ENCODE data around the gene BTBD3.

Gene BTBD3
- 0.72 to 1.0 reads per million in 2 donors for total RNA-seq

DNA sequence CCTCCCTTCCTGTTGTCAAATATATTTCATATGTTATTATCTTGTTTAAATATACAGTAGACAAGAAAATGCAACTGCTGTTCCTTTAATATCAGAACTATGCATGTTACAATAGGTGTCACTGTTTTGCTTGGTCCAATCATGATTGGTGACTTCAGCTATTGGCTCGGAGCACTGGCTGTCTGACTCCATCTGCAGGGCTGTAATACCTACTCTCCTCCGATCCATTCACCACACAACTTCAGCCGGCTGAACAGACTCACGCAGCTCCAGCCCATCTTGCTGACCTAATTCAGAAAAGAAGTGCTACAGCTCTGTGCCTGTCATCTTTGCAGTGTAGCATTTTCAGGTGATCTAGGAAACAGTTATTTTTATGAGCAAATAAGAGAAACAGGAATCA is at the start of gene BTBD3:
BTBD3 (plus strand) TSS at position 231 of the 400 bp plus-strand sequence. CDS start 383 bp downstream, outside the sequence.
- DNase-seq: no peak

DNA sequence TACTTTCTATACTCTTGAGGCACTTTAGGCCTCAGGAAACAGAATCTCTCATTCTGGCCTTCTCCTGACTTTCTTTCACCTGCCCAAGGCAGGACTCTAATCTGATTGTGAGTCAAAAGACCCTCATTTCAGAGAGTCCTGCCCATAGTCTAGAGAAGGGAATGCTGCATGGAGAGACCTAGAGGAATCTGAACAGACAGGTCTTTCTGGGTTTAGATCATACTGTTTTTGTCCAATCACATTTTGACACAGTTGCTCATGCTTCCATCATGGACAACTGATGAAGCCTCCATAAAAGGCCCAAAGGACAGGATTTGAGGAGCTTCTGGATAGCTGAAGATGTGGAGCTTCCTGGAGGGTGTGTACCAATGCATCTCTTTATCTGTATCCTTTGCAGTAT is 48.1 kb upstream of the BTBD3 start:
- DNase-seq: no peak

DNA sequence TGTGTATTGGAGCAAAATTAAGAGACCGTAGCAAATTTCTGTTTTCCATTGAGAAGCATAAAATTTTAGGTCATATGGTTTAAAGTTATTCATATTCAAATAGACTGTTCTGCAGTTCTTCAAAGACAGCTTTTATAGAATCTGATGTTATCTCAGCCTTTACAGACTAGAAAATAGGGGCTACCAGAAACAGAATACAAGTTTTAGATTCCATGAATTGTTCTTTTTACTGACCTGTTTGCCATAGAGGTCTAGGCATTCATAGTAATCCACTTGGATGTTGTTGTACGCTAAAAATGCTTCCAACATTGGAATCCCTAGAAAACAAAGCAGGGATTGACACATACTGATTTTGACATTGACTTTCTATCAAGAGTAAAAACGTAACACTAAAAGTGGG is 47.3 kb upstream of the BTBD3 start:
- no peak for DNase-seq

DNA sequence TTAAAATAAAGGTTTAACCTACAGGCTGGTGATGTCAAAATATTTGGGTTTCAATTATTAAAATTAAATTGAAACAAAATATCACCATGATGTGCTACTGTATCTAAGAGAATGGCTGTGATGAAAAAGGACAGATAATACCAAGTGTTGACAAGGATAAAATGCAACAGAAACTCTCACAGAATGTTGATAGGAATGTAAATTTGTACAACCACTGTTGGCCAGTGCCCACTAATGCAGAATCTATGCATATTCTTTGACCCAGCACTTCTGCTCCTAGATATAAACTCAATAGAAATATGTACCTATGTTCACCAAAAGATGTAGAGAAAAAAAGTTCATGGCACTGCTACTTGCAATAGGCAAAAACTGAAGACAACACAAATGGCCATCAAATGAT is 41.1 kb upstream of the BTBD3 start:
- no peak for DNase-seq

DNA sequence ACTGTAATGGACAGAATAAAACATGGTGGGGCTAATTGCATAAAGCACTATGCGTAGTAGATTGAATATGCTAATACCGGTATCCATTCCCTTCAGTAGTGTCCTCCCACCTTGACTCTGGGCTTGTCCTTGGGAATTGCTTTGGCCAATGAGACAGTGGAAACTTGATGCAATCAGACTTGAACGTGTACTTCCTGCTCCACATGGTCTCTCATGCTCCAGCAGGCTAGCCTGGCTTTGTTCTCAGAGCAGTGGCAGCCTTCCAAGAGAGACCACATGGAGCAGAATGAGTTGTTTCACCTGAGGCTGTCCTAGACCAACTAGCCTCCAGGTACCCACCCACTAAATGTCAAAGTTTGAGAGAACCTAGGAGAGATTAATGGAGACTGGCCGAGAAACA is 37.0 kb upstream of the BTBD3 start:
- DNase-seq: no peak

DNA sequence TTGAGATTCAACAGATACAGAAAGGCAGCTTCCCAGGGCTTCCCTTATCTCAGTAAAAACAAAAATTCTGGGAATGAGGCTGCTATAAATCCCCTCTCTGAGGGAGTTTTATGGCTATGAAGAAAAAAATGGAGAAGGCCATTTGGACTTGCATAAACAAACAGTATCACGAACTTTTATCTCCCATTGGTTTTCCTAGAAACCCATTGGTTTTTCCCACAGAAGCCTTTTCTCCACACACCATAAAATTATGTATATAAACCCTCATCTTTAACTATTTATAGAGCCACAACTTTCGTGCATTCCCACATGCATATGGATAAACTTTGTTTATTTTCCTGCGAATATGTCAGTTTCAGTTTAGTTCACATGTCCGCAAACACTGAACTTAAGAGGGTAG is 36.2 kb upstream of the BTBD3 start:
- DNase-seq: no peak

DNA sequence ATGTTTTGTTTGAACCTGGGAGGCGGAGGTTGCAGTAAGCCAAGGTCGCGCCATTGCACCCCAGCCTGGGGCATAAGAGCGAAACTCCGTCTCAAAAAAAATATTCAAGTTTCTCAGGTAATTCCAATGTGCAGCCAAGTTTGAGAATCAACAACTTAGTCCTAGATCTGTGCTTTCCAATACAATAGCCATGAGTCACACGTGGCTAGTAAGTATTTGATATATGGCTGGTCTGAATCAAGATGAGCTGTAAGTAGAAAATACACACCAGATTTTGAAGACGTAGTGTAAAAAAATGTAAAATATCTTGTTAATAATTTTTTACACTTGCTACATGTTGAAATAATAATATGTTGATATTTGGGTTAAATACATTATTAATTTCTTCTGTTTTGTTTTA is 35.0 kb upstream of the BTBD3 start:
- DNase-seq: no peak

- DNase-seq: no peak
Observed at GRCh38 chr20:11888648-11889047, 29.0 kb upstream of the BTBD3 start.

- DNase-seq: no peak
Observed at GRCh38 chr20:11890331-11891076, 27.2 kb upstream of the BTBD3 start.

DNA sequence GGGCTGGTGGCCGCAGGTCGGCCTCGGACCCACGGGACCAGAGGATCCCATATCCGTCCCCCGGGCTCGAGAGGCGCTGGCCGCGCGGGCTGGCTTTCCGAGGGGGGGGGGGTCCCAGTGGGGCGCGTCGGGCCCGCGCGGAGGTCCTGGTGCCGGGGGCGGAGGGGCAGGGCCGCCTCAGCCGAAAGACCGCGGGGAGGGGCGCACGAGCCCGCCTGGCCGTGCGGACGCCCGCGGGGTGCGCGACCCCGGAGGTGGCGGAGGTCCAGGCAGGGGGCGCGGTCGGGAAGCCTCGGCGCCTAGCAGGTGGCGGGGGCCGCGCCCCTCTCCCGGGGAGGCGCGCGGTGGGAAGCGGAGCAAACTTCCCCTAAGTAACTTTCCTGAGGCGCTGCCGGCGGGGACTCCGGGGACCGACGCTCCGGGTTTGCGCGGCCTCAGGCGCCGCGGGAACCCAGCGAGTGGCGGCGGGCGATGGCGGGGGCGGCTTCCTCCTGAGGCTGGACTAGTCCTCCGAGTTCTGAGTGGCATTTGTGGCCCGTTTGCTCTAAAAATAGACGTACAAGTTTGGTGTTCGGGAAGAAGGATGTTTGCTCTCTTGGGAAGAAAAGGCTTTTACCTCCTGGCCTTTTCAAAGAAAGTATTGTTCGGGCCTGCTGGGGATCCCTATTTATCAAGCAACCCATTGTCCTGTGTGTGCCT is 26.5 kb upstream of the BTBD3 start:
- DNase-seq: no peak

DNA sequence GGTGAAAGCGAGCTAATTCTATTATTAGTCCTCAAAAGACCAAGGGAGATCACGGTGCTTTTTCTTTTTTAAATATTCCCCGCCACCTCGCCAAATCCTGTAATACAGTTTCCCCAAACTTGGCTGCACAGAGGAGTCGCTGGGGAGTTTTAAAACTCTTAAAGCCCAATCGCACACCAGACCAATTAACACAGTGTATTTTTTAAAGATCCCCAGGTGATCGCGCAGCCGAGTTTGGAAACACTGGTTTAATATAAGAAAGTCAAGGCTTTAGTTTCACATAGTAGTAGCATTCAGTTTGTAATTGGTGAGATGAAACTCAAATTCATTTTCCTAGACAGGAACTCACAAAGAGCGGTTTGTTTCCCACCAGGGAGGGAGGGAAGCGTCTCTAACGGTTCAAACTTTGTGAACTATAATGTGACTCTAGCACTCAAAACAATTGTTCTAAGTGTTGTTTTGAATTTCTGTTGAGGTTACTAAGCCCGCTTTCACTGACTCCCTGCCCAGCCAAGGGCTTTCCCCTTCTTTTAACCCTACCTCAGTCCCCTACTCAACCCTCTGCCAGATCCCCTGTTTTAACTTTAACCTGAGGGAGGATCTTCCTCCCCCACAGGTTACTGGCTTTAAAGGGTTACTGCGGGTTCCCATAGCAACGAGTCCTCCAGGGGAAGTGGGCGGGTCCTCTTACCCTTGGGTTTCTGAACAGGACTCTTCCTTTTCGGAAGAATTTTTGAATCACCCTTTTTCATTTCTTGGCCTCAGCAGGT is 25.7 kb upstream of the BTBD3 start:
- no peak for DNase-seq

- no peak for DNase-seq
Observed at GRCh38 chr20:11894062-11894461, 23.6 kb upstream of the BTBD3 start.

DNA sequence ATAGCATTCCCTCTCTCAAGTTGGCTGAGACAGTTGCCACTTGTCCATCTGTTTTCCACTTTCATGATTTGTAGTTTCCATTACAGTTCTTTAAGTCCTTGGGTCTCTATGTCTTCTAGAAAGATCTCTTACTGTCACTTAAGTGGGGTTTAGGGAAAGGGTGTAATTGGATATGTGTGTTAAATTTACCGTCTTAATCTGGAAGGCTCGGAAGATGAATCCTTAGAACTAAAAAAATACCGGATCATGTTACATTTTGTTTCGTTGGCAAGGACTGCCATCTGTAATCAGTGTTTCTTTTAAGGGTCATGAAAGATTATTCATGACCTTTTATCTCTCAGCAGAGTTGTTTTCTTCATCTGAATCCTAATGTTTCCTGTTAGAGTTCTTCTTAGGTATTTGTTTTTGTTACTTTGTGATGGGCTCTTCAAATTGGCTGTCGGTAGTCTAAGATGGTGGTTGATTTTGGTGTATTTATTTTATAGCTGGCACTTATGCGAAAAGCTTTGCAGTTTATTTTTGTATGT is 21.8 kb upstream of the BTBD3 start:
- DNase-seq: no peak

DNA sequence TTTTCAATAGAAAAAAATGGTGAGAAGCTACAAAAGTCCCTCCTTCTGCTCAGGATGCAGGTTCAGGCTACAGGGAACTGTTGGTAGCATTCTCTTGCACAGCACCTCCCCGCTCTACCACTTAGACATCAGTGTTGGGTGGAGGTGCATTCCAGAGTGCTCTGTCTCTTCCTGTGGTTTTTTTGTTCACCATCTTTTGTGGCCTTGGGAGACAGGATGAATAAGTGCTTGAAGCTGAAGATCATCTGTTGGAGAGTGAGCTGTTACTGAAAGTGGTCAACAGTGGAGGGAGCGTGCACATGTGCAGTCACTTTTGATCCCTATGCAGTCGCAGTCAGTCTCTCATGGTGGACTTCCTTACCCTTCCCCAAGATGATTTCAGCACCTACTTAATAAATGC is 16.6 kb upstream of the BTBD3 start:
- no peak for DNase-seq

- no peak for DNase-seq
Observed at GRCh38 chr20:11902285-11902697, 15.4 kb upstream of the BTBD3 start.

DNA sequence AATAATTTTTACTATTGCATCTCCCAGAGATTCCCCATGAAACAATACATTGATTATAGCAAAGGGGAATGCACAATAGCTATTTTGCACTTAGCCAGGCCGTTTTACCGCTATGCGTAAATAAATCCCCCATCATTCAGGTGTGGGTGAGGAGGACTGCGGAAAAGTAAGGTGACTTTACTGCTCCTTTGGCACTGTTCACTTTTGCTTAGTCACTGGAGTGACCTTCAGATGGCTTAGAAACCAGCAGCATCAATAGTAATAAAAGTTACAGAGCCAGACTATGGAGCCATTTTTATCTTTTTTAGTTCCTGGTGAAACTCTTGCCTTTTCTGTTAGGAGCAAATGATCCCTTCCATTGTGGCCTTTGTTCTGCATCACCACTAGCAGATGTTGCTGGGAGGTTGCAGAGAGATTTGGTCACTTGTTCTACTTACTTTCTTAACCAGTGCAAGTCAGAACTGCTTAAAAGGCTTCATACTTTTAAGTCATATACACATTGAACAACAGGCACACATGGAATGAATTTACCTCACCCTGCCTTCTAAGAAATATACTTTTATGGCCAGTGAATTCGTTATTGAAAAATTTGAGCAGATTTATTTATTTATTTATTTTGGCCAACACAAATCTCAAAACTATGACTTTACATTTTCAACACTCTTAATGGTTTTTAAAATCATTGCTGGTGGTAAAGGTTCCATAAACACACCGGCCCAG is 12.1 kb upstream of the BTBD3 start:
- DNase-seq: no peak

DNA sequence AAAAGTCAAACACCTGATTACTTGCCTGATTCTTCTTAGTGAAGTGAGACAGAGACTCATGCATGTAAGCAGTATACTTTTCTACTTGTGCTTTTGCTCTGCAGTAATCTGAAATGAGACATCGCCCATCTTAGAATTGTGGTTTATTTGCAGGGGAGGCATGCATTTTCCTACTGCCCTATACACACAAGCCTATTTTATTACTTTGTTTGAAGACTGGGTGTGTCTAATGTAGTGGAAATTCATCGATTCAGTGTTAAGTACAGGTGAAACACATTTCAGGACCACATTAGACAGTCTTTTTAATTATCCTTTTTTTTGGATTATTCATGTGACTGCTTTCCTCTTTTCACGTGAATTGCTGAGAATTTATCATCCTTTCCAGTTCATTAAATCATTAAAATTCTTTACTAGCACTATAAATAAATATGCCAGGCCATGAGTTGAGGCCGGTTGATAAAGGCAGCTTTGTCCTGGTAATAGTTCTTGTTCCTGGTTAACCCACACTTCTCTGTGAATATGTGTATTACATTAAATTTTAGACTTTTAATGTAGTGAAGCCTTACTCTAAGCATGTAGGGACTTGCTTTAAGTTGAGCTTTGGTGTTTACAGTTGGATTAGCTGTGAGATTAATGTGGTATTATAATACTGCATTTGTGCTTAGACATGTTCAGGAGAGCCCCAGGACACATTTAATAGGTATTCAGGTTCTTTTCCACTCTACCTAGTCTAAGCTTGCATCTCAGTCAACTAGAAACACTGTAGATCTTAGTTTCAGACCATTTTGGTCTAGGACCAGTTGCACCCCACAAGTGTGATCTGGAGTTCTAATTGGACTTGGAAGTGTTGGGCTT is 10.8 kb upstream of the BTBD3 start:
- no peak for DNase-seq

GRCh38 chr20:11907621-11908020 is 10.1 kb upstream of the BTBD3 start:
- DNase-seq: no peak

DNA sequence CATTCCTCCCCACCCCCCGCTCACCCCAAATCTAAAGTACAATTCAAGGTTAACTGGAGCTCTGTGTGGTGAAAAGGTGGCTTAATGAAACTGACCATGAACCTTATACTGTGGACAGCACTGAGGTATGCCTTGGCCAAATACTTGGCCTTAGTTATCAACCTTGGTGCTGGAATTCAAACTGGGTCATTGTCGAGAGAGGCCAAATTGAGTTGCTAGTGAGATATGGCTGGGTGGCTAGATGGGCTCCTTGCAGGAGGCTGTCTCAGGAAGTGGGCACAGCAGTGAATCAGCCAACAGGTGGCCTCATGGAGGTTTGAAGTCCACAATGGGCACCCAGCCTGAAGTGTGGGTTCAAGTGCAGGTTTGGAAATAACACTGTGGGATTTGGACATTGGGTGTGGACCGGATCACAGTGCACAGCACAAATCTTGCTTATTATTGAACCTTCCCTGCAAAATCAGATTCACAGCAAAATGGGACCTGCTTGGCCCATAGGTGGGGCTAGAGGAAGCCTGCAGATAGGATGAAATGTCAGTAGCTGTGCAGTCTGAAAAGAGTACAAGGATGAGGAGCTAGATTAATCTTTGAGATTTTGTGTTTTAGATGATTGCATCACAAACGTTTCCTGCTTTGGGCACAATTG is 5.6 kb upstream of the BTBD3 start:
- DNase-seq: no peak

DNA sequence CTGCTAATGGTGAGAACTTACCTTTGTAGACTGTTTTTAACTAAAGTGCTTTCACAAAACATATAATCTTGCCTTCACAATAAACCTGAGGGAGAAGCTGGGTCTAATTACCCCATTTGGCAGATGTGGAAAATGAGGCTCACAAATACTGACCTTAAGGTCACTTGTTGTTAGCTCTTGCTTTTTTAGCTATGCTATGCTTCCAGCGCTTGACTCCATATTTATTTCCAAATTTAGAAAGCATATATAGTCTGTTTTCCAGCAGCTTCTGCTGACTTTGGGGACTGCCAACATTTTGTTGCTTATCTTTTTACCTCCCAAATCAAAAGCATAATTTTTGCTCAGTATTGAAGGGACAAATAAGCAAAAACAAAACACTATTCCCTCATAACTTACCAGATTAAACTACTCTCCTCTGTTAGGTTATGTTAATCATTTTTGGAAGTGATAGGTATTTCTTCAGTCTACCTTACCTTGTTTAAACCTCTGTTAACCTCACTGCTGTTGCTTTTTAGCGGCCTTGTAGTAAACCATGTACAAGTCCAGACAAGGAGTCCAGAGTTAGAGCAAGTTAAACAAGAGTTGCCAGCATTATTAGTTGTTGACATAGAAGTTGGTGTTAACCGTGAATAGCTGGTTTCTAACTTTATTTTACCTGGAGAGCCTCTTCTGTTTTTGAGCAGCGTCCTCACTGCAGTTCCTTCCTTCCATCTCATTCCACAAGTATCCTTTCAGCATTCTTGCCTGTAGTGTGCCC is 4.9 kb upstream of the BTBD3 start:
- no peak for DNase-seq
